ENCODE data around the gene TOMT.

TOMT gene

DNA sequence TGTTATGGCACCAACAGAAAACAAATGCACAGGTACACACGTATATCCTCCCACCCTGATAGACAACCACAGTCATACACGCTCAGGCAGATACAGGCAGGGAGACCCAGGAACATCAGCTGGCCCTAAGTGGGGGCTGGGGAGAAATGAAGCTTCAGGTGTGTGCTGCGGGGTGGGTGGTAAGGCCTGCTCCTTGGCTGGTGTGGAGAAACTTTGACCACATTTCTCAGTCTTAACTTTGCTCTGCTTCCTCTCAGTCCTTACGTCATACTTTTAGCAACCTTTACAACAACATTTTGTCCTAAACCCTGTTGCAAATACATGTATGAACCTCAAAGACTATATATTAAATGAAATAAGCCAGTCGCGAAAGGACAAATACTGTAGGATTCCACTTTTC is 13.5 kb downstream of the TOMT start:
- no peak for DNase-seq (ENCODE audit: extremely low spot score)
- TF ChIP-seq, protein P1, sequence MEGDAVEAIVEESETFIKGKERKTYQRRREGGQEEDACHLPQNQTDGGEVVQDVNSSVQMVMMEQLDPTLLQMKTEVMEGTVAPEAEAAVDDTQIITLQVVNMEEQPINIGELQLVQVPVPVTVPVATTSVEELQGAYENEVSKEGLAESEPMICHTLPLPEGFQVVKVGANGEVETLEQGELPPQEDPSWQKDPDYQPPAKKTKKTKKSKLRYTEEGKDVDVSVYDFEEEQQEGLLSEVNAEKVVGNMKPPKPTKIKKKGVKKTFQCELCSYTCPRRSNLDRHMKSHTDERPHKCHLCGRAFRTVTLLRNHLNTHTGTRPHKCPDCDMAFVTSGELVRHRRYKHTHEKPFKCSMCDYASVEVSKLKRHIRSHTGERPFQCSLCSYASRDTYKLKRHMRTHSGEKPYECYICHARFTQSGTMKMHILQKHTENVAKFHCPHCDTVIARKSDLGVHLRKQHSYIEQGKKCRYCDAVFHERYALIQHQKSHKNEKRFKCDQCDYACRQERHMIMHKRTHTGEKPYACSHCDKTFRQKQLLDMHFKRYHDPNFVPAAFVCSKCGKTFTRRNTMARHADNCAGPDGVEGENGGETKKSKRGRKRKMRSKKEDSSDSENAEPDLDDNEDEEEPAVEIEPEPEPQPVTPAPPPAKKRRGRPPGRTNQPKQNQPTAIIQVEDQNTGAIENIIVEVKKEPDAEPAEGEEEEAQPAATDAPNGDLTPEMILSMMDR (IDR thresholded peaks at IDR 0.05; ENCODE audit: control extremely low read depth, extremely low read depth, low read depth, missing control alignments) = no peak
- ChIA-PET CTCF (interaction anchor here (1.9 kb wide), 1 partner anchor 25 kb away, joined by 7 read pairs; no protein-coding TSS in a partner anchor), POLR2A (no interaction called here)

DNA sequence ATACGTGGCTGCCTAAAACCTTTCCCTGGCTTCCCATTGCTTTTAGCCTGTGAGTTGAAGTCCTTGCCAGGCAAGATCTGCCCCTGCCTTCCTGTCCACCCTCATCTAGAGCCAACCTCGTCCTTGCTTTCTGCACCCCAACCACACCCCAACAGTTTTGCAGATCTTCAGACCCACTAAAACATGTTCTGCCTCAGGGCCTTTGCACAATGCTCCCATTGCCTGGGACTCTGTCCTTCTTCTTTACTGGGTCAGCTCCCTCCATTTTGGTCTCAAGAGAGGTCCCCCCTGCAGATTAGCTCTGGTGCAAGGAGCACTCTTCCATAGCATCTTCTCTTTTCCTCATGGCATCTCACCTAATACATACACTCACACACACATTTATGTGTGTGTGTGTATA is 15.2 kb downstream of the TOMT start:
- ChIA-PET POLR2A (no interaction called here), CTCF (interaction anchor here (1.2 kb wide), 1 partner anchor 23 kb away, joined by 4 read pairs; no protein-coding TSS in a partner anchor)
- DNase-seq (ENCODE audit: extremely low spot score) = no peak
- TF ChIP-seq, protein P1 (IDR thresholded peaks at IDR 0.05; ENCODE audit: control extremely low read depth, extremely low read depth, low read depth, missing control alignments) = no peak

DNA sequence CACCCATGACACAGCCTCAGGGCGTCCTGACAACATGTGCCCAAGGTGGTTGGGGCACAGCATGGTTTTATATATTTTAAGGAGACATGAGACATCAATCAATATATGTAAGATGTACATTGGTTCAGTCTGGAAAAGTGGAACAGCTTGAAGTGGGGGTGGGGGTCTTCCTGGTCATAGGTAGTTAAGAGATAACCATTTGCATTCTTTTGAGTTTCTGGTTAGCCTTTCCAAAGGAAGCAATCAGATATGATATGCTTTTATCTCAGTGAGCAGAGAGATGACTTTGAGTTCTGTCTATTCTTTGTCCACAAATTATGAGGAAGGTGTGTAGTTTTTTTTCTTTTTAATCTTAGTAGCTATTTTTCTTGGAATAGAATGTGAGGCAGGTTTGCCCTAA is 16.9 kb downstream of the TOMT start:
- POLR2A ChIA-PET = no interaction called here
- DNase-seq (ENCODE audit: extremely low spot score) = no peak
- CTCF ChIA-PET = interaction anchor here (1.9 kb wide), 1 partner anchor 21 kb away, joined by 6 read pairs; no protein-coding TSS in a partner anchor
- TF ChIP-seq, protein P1 (IDR thresholded peaks at IDR 0.05; ENCODE audit: control extremely low read depth, extremely low read depth, low read depth, missing control alignments) = no peak

DNA sequence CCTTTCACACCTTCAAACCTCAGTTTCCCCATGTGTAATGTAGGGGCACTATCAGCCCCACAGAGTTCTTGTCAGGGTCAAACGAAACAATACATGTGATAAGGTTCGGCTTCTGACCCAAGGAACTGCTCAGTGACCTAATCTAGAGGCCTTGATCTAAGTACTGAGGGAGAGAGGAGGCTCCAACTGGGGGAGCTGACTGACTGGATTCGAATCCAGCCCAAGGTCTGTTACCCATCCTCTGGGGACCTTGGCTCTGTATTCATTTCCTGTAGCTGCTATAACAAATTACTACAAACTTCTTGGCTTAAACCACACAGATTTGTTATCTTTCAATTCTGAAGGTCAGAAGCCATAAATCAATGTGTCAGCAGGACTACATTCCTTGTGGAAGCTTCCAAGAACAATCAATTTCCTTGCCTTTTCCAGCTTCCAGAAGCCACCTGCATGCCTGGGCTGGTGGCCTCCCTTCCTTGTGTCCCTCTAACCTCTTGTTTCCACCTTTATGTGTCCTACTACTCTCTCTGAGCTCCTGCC is 17.5 kb downstream of the TOMT start:
- ChIA-PET POLR2A (no interaction called here), CTCF (interaction anchor here (1.3 to 1.9 kb wide), 2 partner anchors 21 to 98 kb away, joined by 5 to 6 read pairs; no protein-coding TSS in a partner anchor)
- no peak for DNase-seq (ENCODE audit: extremely low spot score)
- TF ChIP-seq, protein P1 (IDR thresholded peaks at IDR 0.05; ENCODE audit: control extremely low read depth, extremely low read depth, low read depth, missing control alignments) = no peak

DNA sequence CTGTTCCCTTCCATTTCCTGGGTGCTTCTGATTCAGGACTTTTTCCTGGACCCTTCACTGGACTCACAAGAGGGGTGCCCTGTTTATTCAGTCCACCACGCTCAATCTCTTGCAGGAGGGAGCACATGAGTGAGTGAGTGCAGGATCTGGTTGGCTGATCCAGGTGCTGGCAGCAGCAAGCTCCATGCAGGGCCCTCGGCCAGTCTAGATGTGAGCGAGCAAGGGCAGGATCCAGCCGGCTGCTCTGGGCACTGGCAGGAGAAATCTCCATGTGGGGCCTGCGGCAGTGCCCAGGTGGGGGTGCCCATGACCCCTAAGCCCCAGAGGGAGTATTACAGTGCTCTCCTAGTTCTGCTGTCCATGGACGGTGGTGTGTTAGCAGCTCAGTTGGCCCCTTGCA is 18.3 kb downstream of the TOMT start:
- TF ChIP-seq, protein P1 (IDR thresholded peaks at IDR 0.05; ENCODE audit: control extremely low read depth, extremely low read depth, low read depth, missing control alignments) = no peak
- ChIA-PET POLR2A (no interaction called here), CTCF (interaction anchor here (1.3 to 1.9 kb wide), 2 partner anchors 20 to 99 kb away, joined by 5 to 6 read pairs; no protein-coding TSS in a partner anchor)
- DNase-seq (ENCODE audit: extremely low spot score) = no peak

DNA sequence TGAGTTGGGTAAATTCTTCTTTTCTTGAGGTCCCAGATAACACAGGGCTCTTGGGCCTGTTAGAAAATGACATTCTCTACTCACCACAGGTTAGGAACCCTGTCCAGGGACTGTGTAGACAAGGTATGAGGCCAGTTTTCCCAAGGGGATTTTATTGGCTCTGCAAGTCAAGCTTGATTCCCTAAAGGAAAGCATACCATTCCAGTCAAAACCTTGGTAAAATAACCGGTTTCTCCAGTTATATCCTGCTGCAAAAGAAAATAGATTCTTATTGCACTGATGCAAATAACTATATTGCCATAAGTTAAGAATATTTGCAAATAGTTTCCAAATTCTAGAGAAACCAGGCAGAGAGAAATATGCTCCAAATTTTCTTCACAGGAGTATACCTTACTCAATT is 20.2 kb downstream of the TOMT start:
- no peak for DNase-seq (ENCODE audit: extremely low spot score)
- ChIA-PET CTCF (interaction anchor here (1.1 to 4.1 kb wide), 4 partner anchors 11 to 101 kb away, joined by 3 to 25 read pairs (median 4); partner anchors contain the start of gene ANAPC15), POLR2A (no interaction called here)
- TF ChIP-seq, protein P1 (IDR thresholded peaks at IDR 0.05; ENCODE audit: control extremely low read depth, extremely low read depth, low read depth, missing control alignments) = no peak

All from GM10248 (cell line).